HCT116 (cell line): Measurements from ENCODE around the gene MEIS2. TPM values are rescaled to one million over a fixed set of nuclear protein-coding genes. Genes with fewer than 3 reads are reported as not detected.

ENCODE experiments used
- ATAC-seq: fragments of 200-7000 bp; cut with Tn5 transposase; 2 replicates; pipeline ENCODE4 v1.9.1; 2020; ENCODE audit warnings: mild to moderate bottlenecking, moderate library complexity
- BruUV-seq: library from RNA; stranded (reverse); fragments of 400-500 nt; replicated peaks from 2 replicates; lab custom pipeline; 2021; lab: Mats Ljungman, UMichigan
- CTCF ChIA-PET: fragments of 300-600 bp; sonication (Branson Sonifier 250); formaldehyde crosslinking; loops from one replicate; lab custom pipeline; 2021; ENCODE audit warnings: antibody characterized with exemption; lab: Charles Lee
- POLR2A ChIA-PET: fragments of 300-600, 350-600 bp; sonication (Branson Sonifier 250); formaldehyde crosslinking; loops from one replicate; lab custom pipeline; 2021; ENCODE audit warnings: antibody characterized with exemption; lab: Charles Lee
- RAD21 ChIA-PET, 2 experiments: fragments of 300-600 bp; sonication (Branson Sonifier 250); formaldehyde crosslinking; loops; one replicate each; lab custom pipeline; 2023; ENCODE audit warnings: low total read pairs in 2 of 2; ENCODE audit not compliant: uncharacterized antibody in 2 of 2, unreplicated experiment in 2 of 2, low non-redundant PET in 1 of 2; lab: Charles Lee
- DNase-seq: peaks from one replicate; pipeline ENCODE4 v3.0.0-alpha.2; 2010; ENCODE audit warnings: low read depth, low spot score
- H2AFZ ChIP-seq: fragments of 200-600 bp; shearing (Covaris generic), sonication (generic); 2 replicates; pipeline ENCODE4 v1.6.1; 2017; ENCODE audit warnings: low read depth, mixed run types, mixed read lengths, antibody characterized with exemption, low read length; ENCODE audit not compliant: poor library complexity, severe bottlenecking
- H3K27ac ChIP-seq: 2 replicates; pipeline ENCODE4 v1.5.1; 2012; ENCODE audit warnings: low read depth, low read length
- H3K27me3 ChIP-seq: fragments of 200-600 bp; sonication (generic); 2 replicates; pipeline ENCODE4 v1.6.1; 2016; ENCODE audit warnings: mixed run types, low read length, mixed read lengths; ENCODE audit not compliant: insufficient read depth
- H3K36me3 ChIP-seq, 2 experiments: fragments of 200-500 bp in 1 of 2; fragments of 200-600 bp in 1 of 2; sonication (Bioruptor generic) in 1 of 2; sonication (generic) in 1 of 2; 2 replicates each; pipeline versions ENCODE4 v1.5.1 to v1.6.1; 2014 to 2016; ENCODE audit warnings: low read length in 2 of 2, inconsistent platforms in 1 of 2, mixed read lengths in 1 of 2, mixed run types in 1 of 2; ENCODE audit not compliant: insufficient read depth in 2 of 2, control insufficient read depth in 1 of 2
- H3K4me1 ChIP-seq, 2 experiments: fragments of 200-600 bp in 1 of 2; sonication (generic) in 1 of 2; 2 replicates each; pipeline versions ENCODE4 v1.5.1 to v1.6.1; 2012 to 2017; ENCODE audit warnings: low read length in 2 of 2, inconsistent platforms in 1 of 2, mild to moderate bottlenecking in 1 of 2, mixed read lengths in 1 of 2, mixed run types in 1 of 2, moderate library complexity in 1 of 2; ENCODE audit not compliant: insufficient read depth in 2 of 2, control insufficient read depth in 1 of 2
- H3K4me2 ChIP-seq: fragments of 200-600 bp; sonication (generic); 2 replicates; pipeline ENCODE4 v1.6.1; 2017; ENCODE audit warnings: mixed run types, low read length, mixed read lengths
- H3K4me3 ChIP-seq, 2 experiments: fragments of 200-600 bp in 1 of 2; sonication (generic) in 1 of 2; replicated peaks in 1 of 2; 2 replicates each; pipeline ENCODE4 v1.5.1; 2011 to 2016; ENCODE audit warnings: low read length in 2 of 2, control low read depth in 1 of 2, low read depth in 1 of 2, mild to moderate bottlenecking in 1 of 2, mixed read lengths in 1 of 2, mixed run types in 1 of 2
- H3K79me2 ChIP-seq: fragments of 200-600 bp; sonication (generic); 2 replicates; pipeline ENCODE4 v1.6.1; 2017; ENCODE audit warnings: mild to moderate bottlenecking, mixed run types, low read length, moderate library complexity, mixed read lengths; ENCODE audit not compliant: insufficient read depth
- H3K9ac ChIP-seq: fragments of 200-600 bp; sonication (generic); 2 replicates; pipeline ENCODE4 v1.6.1; 2016; ENCODE audit warnings: low read length, mixed read lengths
- H3K9me2 ChIP-seq: fragments of 200-600 bp; sonication (generic), shearing (Covaris generic); 2 replicates; pipeline ENCODE4 v1.6.1; 2017; ENCODE audit warnings: mixed run types, mild to moderate bottlenecking, moderate library complexity; ENCODE audit not compliant: insufficient read depth
- H3K9me3 ChIP-seq, 2 experiments: fragments of 200-500 bp in 1 of 2; fragments of 200-600 bp in 1 of 2; sonication (Bioruptor generic) in 1 of 2; sonication (generic) in 1 of 2; 2 replicates each; pipeline ENCODE4 v1.6.1; 2014 to 2017; ENCODE audit warnings: low read length in 2 of 2, mixed read lengths in 2 of 2, inconsistent platforms in 1 of 2, low read depth in 1 of 2, mild to moderate bottlenecking in 1 of 2, mixed run types in 1 of 2, moderate library complexity in 1 of 2; ENCODE audit not compliant: control insufficient read depth in 1 of 2, insufficient read depth in 1 of 2
- H4K20me1 ChIP-seq: fragments of 200-600 bp; sonication (generic), shearing (Covaris generic); 2 replicates; pipeline ENCODE4 v1.6.1; 2017; ENCODE audit warnings: mixed run types, mild to moderate bottlenecking, moderate library complexity; ENCODE audit not compliant: insufficient read depth
- CBX3 ChIP-seq: IDR thresholded peaks from 2 replicates; pipeline ENCODE4 v1.6.1; 2012; ENCODE audit warnings: low read depth
- CEBPB ChIP-seq: IDR thresholded peaks from 2 replicates; pipeline ENCODE4 v1.6.1; 2012; ENCODE audit warnings: low read depth
- EGR1 ChIP-seq: IDR thresholded peaks from 2 replicates; pipeline ENCODE4 v1.6.1; 2012; ENCODE audit warnings: low read depth
- EZH2 ChIP-seq: fragments of 200-600 bp; sonication (generic); IDR thresholded peaks from 2 replicates; pipeline ENCODE4 v1.6.1; 2017; ENCODE audit warnings: antibody characterized with exemption, mixed run types
- EZH2phosphoT487 ChIP-seq: fragments of 200-600 bp; IDR thresholded peaks from 2 replicates; pipeline ENCODE4 v1.6.1; 2018; ENCODE audit warnings: antibody characterized with exemption, borderline replicate concordance
- FOSL1 ChIP-seq: IDR thresholded peaks from 2 replicates; pipeline ENCODE4 v1.6.1; 2012; ENCODE audit warnings: low read depth
- MAX ChIP-seq: IDR thresholded peaks from 2 replicates; pipeline ENCODE4 v1.6.1; 2012
- POLR2A ChIP-seq: IDR thresholded peaks from 2 replicates; pipeline ENCODE4 v1.7.0; 2011; ENCODE audit warnings: borderline replicate concordance; ENCODE audit not compliant: insufficient read depth, insufficient read length; ENCODE audit errors: extremely low read depth
- POLR2AphosphoS5 ChIP-seq: IDR thresholded peaks from 2 replicates; pipeline ENCODE4 v1.6.1; 2011; ENCODE audit warnings: mild to moderate bottlenecking, low read depth, low read length, moderate library complexity
- RAD21 ChIP-seq: IDR thresholded peaks from 2 replicates; pipeline ENCODE4 v1.6.1; 2012; ENCODE audit warnings: low read depth, mild to moderate bottlenecking
- SRF ChIP-seq: IDR thresholded peaks from 2 replicates; pipeline ENCODE4 v1.6.1; 2012; ENCODE audit warnings: low read depth
- TCF7L2 ChIP-seq: IDR thresholded peaks from 2 replicates; pipeline ENCODE4 v1.7.0; 2011; ENCODE audit warnings: borderline replicate concordance, inconsistent platforms; ENCODE audit not compliant: insufficient read depth, insufficient read length; ENCODE audit errors: extremely low read depth
- YY1 ChIP-seq: IDR thresholded peaks from 2 replicates; pipeline ENCODE4 v1.6.1; 2011; ENCODE audit warnings: low read length, low read depth, moderate library complexity, mild to moderate bottlenecking; ENCODE audit not compliant: insufficient replicate concordance; ENCODE audit errors: extremely low read depth
- ZFX ChIP-seq: fragments of 450-650 bp; IDR thresholded peaks from 2 replicates; pipeline ENCODE4 v1.6.1; 2017
- ZNF274 ChIP-seq: fragments of 200-500 bp; sonication (Bioruptor generic); IDR thresholded peaks from 2 replicates; pipeline ENCODE4 v1.6.1; 2014; ENCODE audit warnings: mild to moderate bottlenecking, low read depth, low read length, inconsistent platforms
- intact Hi-C: fragments of 100-400 bp; cut with micrococcal nuclease; formaldehyde crosslinking; loops from 2 replicates; pipeline ENCODE4 v1.10.0; 2022
- total RNA-seq: library from RNA; stranded (reverse); gene quantifications from one replicate; pipeline ENCODE4 v1.2.1, GENCODE V29; 2021; ENCODE audit not compliant: unreplicated experiment
- TF ChIP-seq, protein P1 (sequence below): IDR thresholded peaks from 2 replicates; pipeline ENCODE4 v1.6.1; 2012

The MEIS2 gene
- total RNA-seq, 1 experiment from 2014 or later = 11.5 TPM

GRCh38 chr15:37094333-37094914, 5.9 kb downstream of the MEIS2 start:
- Histone ChIP-seq H3K9ac (no peak overlapping the region), H3K9me3 (no peaks in the 10 kb centered on the region), H3K4me2 (no peak overlapping the region), H3K9me2 (no peaks in the 10 kb centered on the region), H4K20me1 (no peaks in the 10 kb centered on the region), H3K4me1 (peaks cover 0 to 4% of the 10 kb centered on the region in 2 experiments; a peak in 1 of 4 replicates), H3K79me2 (no peaks in the 10 kb centered on the region; the same call in 1 of the 2 replicates), H3K27me3 (no peaks in the 10 kb centered on the region), H3K36me3 (peaks cover 5 to 11% of the 10 kb centered on the region in 2 experiments; a peak in 3 of 4 replicates), H3K27ac (no peak overlapping the region), H2AFZ (no peak overlapping the region), H3K4me3 (no peak overlapping the region)
- intact Hi-C loops = no loop called here
- ChIA-PET CTCF (no interaction called here), RAD21 (no interaction called here), POLR2A (no interaction called here)
- TF ChIP-seq CBX3 (no peak), ZNF274 (no peak), CEBPB (no peak), MAX (no peak), TCF7L2 (no peak), EZH2phosphoT487 (no peak), POLR2A (no peak), YY1 (no peak), EZH2 (no peak), RAD21 (no peak), FOSL1 (no peak), SRF (no peak), POLR2AphosphoS5 (no peak), EGR1 (no peak), ZFX (no peak)
- TF ChIP-seq, protein P1, sequence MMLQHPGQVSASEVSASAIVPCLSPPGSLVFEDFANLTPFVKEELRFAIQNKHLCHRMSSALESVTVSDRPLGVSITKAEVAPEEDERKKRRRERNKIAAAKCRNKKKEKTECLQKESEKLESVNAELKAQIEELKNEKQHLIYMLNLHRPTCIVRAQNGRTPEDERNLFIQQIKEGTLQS = no peak
- BruUV-seq = no TSS peak
- ATAC-seq (no peak), DNase-seq (no peak)
